ENCODE measurements around the gene PPP1R10. TPM values are rescaled to one million over a fixed set of nuclear protein-coding genes. Genes with fewer than 3 reads are reported as not detected.

Gene PPP1R10
- total RNA-seq, 1 experiment from 2014 or later, result 44.5 TPM

DNA sequence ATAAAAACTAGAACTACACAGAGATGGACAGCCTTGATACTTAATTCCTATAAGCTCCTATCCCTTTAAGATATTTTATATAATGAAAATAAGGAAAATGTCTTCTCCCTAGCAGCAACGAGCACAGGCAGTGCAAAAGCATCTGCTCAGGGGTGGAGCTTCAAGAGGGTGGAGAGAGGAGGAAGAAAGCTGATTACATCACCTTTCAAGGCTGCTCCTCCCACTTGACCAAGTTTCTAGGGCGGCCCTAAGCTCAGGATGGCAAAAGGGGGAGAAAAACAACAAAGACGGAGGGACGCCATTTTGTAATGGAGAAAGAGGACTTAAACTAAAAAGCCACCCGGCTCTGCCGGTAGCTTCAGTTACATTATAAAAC lies 2.2 kb downstream of the PPP1R10 start:
- CTCF ChIA-PET, result interaction anchor here (0.6 to 1.1 kb wide), 3 partner anchors 18 to 472 kb away, joined by 3 to 5 read pairs (median 4); partner anchors contain the start of gene VARS2
- Histone ChIP-seq H3K4me1 (ENCODE audit: insufficient read depth, low read length) (peaks cover 40% of the 10 kb centered on the region), H3K27ac (ENCODE audit: low read length) (peak overlapping the region; percentile 92), H3K4me3 (ENCODE audit: low read length) (peak overlapping the region; percentile 86), H3K79me2 (ENCODE audit: low read length) (peaks cover 77% of the 10 kb centered on the region), H3K27me3 (ENCODE audit: low read length) (no peaks in the 10 kb centered on the region), H3K36me3 (ENCODE audit: low read depth, low read length) (peaks cover 27% of the 10 kb centered on the region), H3F3A (ENCODE audit: low read length, unreplicated experiment) (peaks cover 25% of the 10 kb centered on the region), H3K9ac (ENCODE audit: low read length) (peak overlapping the region; percentile 99), H3K9me2 (replicated peaks; ENCODE audit: low read length) (no peaks in the 10 kb centered on the region), H3K4me2 (ENCODE audit: low read length) (peak overlapping the region; percentile 99), H2AFZ (ENCODE audit: low read length) (no peak overlapping the region), H4K20me1 (ENCODE audit: low read length) (peaks cover 42% of the 10 kb centered on the region), H3K9me3 (ENCODE audit: low read length) (no peaks in the 10 kb centered on the region)
- intact Hi-C loops (cut with micrococcal nuclease), result no loop called here
- TF ChIP-seq, protein P1, sequence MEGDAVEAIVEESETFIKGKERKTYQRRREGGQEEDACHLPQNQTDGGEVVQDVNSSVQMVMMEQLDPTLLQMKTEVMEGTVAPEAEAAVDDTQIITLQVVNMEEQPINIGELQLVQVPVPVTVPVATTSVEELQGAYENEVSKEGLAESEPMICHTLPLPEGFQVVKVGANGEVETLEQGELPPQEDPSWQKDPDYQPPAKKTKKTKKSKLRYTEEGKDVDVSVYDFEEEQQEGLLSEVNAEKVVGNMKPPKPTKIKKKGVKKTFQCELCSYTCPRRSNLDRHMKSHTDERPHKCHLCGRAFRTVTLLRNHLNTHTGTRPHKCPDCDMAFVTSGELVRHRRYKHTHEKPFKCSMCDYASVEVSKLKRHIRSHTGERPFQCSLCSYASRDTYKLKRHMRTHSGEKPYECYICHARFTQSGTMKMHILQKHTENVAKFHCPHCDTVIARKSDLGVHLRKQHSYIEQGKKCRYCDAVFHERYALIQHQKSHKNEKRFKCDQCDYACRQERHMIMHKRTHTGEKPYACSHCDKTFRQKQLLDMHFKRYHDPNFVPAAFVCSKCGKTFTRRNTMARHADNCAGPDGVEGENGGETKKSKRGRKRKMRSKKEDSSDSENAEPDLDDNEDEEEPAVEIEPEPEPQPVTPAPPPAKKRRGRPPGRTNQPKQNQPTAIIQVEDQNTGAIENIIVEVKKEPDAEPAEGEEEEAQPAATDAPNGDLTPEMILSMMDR (conservative IDR thresholded peaks at IDR 0.05; ENCODE audit: low read depth, low read length), result no peak
- TF ChIP-seq EZH2phosphoT487 (IDR thresholded peaks at IDR 0.05; ENCODE audit: borderline replicate concordance, low read length) (no peak), EZH2 (IDR thresholded peaks at IDR 0.05; ENCODE audit: low read length, unreplicated experiment) (no peak)
- POLR2A ChIA-PET (ENCODE audit: unreplicated experiment), result interaction anchor here (0.5 to 0.9 kb wide), 9 partner anchors 22 to 1141 kb away, joined by 3 to 32 read pairs (median 7); partner anchors contain the start of genes ABCF1 and PRR3
- DNase-seq (peak; percentile 95), ATAC-seq (peak; percentile 56)
- no TSS peak for BruUV-seq (replicated peaks)

DNA sequence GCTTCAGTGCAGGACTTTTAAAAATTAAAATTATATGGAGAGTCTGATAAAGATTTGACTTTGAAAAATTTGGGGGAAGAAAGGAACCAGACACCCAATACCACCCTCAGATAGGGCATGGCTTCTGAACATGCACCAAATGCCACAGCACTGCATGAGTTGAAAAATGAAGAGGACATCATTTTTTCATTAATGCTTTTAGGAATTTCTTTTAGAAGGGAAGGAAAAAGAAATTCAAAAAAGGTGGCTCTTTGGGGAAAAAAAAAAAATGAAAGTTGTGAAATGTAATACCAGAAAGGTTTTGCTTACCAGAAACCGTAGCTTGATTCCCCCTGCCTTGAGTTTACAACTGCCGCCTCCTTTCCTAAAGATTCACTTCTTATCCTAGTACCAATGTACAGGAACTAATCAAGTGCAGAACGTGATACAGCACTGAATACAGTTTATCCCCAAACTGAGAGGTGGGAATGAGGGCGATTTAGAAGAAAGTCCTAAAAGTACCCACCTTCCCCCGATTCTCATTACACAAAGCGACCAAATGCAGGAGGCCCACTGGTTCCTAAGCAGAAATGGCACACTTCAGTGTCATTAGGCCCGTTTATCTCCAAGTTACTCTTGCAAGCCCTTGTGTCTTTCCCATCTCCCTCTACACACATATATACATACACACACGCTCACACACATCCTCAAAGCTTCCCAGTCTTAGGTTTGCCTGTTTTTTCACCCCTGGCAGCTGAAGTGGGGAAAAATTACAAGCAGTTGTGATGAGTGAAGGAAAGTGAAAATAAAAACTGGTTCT lies 2.8 kb downstream of the PPP1R10 start:
- Histone ChIP-seq H3F3A (ENCODE audit: low read length, unreplicated experiment) (peaks cover 25% of the 10 kb centered on the region), H3K4me2 (ENCODE audit: low read length) (peak overlapping the region; percentile 99), H2AFZ (ENCODE audit: low read length) (no peak overlapping the region), H3K79me2 (ENCODE audit: low read length) (peaks cover 75% of the 10 kb centered on the region), H3K9ac (ENCODE audit: low read length) (no peak overlapping the region), H3K9me2 (replicated peaks; ENCODE audit: low read length) (no peaks in the 10 kb centered on the region), H3K4me1 (ENCODE audit: insufficient read depth, low read length) (peaks cover 39% of the 10 kb centered on the region), H3K36me3 (ENCODE audit: low read depth, low read length) (peaks cover 28% of the 10 kb centered on the region), H3K27ac (ENCODE audit: low read length) (no peak overlapping the region), H3K4me3 (ENCODE audit: low read length) (peak overlapping the region; percentile 39), H3K9me3 (ENCODE audit: low read length) (no peaks in the 10 kb centered on the region), H3K27me3 (ENCODE audit: low read length) (no peaks in the 10 kb centered on the region), H4K20me1 (ENCODE audit: low read length) (peaks cover 42% of the 10 kb centered on the region)
- ChIA-PET POLR2A (ENCODE audit: unreplicated experiment) (interaction anchor here (0.6 to 0.9 kb wide), 7 partner anchors 40 to 1142 kb away, joined by 3 to 32 read pairs (median 9); partner anchors contain the start of genes ABCF1 and PRR3), CTCF (interaction anchor here (0.6 to 1.1 kb wide), 3 partner anchors 17 to 473 kb away, joined by 3 to 5 read pairs (median 4); partner anchors contain the start of gene VARS2)
- DNase-seq, result no peak
- TF ChIP-seq EZH2 (IDR thresholded peaks at IDR 0.05; ENCODE audit: low read length, unreplicated experiment) (no peak), EZH2phosphoT487 (IDR thresholded peaks at IDR 0.05; ENCODE audit: borderline replicate concordance, low read length) (no peak)
- TF ChIP-seq, protein P1 (conservative IDR thresholded peaks at IDR 0.05; ENCODE audit: low read depth, low read length), result no peak
- ATAC-seq, result no peak
- intact Hi-C loops (cut with micrococcal nuclease), result no loop called here
- BruUV-seq (replicated peaks), result no TSS peak
